GM12873 (cell line): Measurements from ENCODE around the gene RNF220.

ENCODE experiments used
- CTCF ChIP-seq: IDR thresholded peaks from 2 replicates; pipeline ENCODE4 v1.5.1; 2012; ENCODE audit warnings: low read depth, mild to moderate bottlenecking, moderate library complexity, low read length, control low read depth; ENCODE audit not compliant: insufficient read depth; ENCODE audit errors: missing control alignments

Gene RNF220

GRCh38 chr1:44631333-44631646 is 226.2 kb downstream of the RNF220 start:
- no peak for TF ChIP-seq CTCF

- TF ChIP-seq CTCF, result no peak
Measured at GRCh38 chr1:44631647-44632539, 226.8 kb downstream of the RNF220 start.

GRCh38 chr1:44632598-44632997 is 227.5 kb downstream of the RNF220 start:
- TF ChIP-seq CTCF, result no peak

GRCh38 chr1:44634606-44635189 is 229.6 kb downstream of the RNF220 start:
- TF ChIP-seq CTCF, result no peak

- TF ChIP-seq CTCF, result no peak
Measured at GRCh38 chr1:44635439-44635838, 230.4 kb downstream of the RNF220 start.

GRCh38 chr1:44636083-44636687 is 231.1 kb downstream of the RNF220 start:
- TF ChIP-seq CTCF, result no peak
